EL (cell line): ENCODE measurements around the gene PYGB.

Source experiments
- DNase-seq: peaks from one replicate; pipeline ENCODE4 v3.0.0-alpha.2; 2016

PYGB gene

DNA sequence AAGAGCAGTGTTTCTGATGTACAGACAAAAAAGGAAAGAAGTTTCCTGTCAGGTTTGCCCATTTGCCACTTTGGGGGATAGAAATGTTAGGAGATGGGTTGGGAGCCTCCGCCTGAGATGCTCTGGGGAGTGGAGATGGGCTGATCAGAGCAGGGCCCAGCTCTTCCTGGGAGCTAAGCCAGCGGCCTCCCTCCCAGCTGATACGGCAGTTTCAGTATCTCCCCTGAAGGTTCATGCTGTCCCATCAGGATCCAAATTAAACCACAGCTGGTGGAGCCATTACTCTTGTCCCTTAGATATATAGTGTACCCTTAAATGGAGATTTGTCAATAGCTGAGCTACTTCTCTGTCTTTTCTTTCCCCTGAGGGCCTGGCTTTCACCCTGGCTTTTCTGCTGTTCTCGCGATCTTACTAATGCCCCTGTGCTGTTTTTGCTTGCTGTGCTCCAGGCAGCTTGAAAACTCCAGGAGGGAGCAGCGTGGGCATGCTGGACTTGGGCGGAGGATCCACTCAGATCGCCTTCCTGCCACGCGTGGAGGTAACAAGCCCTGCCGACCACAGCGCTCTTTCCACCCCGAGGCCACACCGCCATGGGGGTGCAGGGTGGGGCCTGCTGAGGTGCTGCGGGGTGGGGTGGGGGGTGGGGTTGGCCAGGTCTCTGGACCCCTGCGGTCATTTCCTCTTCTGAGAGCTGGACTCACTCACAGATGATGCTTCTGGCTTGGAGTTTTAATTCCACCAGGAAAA lies 31.5 kb upstream of the PYGB start:
- DNase-seq: no peak

DNA sequence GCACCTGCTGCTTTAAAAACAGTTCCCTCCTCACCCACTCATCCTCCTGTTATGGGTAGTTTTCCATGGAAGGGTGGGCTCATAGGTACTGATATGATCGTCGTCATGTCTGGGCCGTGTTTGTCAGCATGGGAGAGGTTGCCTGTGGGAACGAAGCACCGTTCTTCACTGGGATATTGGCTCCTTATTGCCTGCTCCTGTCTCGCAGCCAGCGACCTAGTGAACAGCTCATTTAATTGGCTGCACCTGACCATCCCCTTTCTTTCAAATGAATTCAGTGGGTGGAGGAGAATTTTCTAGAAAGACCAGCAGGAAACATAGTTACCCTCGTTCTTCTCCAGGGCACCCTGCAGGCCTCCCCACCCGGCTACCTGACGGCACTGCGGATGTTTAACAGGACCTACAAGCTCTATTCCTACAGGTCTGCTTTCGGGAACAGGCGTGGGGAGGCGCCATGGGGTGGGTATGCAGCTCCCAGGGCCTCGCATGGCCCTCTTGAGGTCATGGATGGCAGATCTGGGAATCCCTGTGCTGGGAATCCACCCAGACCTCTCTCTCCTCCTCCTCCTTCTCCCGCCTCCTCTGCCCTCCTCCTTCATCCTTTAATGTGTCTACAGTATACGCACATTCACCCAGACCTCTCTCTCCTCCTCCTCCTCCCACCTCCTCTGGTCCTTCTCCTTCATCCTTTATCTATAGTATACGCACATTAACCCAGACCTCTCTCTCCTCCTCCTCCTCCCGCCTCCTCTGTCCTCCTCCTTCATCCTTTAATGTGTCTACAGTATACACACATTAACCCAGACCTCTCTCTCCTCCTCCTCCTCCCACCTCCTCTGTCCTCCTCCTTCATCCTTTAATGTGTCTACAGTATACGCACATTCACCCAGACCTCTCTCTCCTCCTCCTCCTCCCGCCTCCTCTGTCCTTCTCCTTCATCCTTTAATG lies 30.4 kb upstream of the PYGB start:
- DNase-seq: no peak

- no peak for DNase-seq
These were observed 29.8 kb upstream of the PYGB start for GRCh38 chr20:25218109-25218486.

DNA sequence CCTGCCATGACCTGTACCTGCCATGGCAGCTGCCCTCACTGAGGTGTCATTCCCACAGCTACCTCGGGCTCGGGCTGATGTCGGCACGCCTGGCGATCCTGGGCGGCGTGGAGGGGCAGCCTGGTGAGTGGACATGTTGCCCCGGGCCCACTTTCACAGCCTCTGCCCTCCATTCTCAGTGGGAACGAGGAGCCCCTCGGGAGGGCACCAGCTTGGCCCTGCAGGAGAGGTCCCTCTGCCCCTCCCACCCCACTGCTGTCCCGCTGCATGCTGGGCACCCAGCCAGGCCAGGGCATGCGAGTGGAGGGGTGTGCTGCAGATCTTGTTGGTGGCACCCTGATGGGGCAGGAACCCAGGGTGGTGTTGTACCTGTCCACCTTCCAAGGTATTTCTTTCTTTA lies 29.4 kb upstream of the PYGB start:
- DNase-seq: no peak

- DNase-seq: no peak
These were observed 28.5 kb upstream of the PYGB start for GRCh38 chr20:25219365-25219764.

DNA sequence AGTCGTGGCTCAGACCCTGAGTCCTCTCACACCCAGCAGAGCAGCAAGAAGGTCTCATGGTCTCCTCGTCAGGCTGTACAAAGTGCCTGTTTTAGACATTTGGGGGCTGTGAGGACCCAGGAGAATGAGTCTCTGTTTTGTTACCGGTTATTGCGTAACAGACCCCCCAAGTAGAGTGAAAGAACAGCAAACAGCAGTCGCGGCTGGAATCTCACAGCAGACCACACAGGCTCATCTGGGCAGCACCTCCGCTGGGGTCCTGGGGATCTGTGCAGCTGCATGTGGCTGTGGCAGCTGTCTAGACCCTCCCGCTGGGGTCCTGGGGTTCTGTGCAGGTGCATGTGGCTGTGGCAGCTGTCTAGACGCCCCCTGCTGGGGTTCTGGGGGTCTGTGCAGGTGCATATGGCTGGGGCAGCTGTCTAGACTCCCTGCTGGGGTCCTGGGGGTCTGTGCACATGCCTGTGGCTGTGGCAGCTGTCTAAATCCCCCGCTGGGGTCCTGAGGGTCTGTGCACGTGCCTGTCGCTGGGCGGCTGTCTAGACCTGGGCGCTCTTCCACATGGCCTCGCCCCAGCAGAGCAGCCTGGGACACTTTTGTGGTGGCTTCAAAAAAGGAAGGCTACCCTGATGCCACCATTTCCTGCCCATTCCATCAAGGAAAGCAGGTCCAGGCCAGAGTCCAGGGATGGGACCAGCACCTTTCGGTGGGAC lies 27.7 kb upstream of the PYGB start:
- no peak for DNase-seq

DNA sequence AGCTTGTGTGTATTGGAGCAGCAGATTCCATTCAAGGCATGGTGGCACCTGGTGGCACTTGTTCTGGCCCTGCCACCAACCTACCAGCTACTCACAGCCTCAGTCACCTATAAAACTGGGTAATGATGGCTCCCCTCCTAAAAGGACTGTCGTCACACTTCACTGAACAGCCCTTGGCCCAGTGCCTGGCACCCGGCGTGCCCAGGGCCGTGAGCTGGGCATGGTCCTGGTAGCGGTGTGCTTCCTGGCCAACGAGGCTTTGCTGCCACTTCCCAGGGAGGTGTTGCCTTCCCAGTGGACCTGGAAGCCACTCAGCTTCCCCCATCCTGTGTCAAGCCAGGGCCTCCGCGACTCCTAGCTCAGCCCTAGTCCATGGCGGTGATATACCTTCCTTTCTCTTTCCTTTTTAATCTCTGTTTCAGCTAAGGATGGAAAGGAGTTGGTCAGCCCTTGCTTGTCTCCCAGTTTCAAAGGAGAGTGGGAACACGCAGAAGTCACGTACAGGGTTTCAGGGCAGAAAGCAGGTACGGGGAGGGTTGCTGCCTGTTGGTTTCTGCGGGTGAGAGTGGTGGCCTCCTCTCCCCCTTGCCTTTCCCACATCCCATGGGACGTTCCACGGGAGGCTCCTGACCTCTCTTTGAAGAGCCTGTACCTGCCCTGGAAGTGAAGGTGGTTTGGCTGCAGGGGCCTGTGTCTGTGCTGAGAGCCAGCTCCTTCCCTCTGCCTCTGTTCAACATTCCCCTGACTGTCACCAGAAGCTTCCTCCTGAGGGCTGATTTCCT lies 26.9 kb upstream of the PYGB start:
- no peak for DNase-seq

DNA sequence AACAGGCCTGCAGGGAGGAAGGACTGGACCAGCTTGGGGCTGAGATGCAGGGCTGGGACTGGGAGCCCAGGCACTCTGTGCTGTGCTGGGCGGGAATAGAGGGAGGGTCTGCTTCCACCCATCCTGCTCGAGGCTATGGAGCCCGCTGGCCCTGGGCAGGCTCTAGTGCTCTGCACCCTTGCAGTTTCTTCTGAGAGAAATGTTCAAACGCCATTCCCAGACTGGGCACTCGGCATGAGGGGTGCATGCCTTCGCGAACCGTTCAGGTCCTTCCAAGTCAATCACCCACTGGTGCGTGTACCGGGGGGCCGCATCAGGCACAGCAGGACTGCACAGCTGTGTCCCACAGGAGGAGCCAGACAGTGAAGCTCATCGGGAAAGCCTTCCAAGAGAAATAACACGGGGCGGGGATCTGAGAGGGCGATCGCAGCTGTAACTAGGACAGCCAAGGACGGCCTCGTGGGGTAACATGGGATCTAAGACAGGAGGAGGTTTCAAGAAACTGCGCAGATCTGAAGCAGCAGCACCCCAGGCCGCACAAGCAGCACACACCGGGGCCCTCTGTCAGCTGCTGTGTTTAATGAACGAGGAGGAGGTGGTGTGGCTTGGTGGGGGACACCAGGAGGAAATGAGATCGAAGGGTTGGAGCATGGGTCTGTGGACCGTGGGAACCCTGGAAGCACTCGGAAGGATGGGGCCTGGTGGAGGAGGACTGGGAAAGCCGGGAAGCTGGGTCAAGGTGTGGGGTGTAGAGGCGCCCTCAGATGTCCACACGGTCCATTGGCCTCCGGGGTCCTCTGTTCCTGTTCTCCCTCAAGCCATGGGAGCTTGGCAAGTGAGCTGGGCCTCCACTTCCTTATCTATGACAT lies 26.1 kb upstream of the PYGB start:
- no peak for DNase-seq

- DNase-seq: no peak
These were observed 25.3 kb upstream of the PYGB start for GRCh38 chr20:25222461-25223178.

DNA sequence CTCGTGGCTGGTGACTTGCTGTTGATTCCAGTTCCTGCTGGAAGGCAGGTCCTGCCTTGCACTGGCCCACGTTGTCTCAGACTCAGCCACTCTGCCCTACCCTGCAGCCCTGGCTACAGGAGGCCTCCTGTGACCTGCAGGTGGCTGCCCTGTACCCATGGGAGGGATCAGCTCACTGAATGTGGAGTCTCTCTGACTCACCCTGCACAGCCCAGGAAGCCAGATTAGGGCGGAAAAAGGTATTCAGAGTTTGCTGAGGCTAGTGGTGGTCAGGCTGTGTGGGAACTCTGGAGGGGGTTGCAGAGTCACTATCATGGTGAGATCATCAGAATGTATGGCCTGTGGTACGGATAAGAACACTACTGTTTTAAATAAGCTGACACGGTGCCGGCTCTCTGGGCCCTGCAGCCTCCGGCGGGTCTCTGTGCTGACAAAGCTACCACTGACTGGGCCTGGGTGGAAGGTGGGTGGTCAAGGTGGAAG lies 24.7 kb upstream of the PYGB start:
- peak; percentile 98 for DNase-seq

DNA sequence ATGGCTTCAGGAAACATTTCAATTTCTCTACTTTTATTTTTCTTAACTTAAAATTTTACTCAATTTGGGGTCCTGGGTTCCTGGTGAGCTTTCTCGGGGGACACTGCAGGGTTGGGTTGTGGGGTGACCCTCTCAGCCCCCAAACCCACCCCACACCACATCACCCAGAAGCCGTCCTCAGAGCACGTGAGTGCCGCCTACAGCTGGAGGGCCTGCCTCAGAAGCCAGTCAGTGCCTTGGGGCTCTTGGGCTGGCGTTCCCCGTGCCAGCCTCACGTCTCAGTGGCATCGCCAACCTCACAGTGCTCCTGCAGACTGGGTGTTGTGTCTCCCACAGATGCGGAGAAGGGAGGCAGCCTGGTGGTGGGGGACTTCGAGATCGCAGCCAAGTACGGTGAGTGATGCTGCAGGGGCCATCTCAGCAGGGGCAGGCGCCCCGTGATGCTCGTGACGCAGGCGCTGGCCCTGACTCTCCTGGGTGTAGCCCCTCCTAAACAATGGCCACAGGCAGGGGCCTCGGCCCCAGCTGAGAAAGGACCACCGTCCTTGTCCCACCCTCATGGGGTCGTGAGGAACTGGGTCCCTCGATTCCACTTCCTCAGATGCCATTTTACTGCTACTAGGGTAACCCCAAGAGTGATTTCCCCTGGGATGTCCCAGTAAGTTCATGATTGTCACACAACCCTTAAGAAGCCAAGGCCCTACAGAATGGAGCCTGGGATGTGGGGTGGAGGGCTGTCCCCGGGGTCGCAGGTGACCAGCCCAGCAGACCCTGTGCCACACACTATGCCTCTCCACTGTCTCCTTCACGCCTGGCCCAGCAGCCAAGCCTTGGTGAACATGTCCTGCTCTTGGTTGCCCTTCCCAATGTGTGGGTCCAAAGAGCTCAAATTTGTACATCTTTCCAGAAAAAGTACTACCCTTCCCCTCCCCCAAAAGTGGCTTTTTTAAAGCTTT lies 23.8 kb upstream of the PYGB start:
- DNase-seq: no peak

DNA sequence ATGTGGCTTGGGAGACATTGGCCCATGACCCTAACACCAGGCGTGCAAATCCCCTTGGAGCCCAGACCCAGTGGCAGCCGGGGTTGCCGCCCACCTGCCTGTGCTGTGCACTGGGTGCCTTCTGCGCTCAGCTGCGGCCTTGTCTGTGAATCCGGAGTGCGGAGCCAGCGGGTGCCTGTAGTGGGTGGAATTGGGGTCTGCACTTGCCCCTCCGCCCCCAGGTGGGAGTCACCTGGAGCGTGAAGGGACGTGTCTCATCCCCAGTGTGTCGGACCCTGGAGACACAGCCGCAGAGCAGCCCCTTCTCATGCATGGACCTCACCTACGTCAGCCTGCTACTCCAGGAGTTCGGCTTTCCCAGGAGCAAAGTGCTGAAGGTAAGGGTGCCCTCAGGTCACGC lies 22.9 kb upstream of the PYGB start:
- no peak for DNase-seq

DNA sequence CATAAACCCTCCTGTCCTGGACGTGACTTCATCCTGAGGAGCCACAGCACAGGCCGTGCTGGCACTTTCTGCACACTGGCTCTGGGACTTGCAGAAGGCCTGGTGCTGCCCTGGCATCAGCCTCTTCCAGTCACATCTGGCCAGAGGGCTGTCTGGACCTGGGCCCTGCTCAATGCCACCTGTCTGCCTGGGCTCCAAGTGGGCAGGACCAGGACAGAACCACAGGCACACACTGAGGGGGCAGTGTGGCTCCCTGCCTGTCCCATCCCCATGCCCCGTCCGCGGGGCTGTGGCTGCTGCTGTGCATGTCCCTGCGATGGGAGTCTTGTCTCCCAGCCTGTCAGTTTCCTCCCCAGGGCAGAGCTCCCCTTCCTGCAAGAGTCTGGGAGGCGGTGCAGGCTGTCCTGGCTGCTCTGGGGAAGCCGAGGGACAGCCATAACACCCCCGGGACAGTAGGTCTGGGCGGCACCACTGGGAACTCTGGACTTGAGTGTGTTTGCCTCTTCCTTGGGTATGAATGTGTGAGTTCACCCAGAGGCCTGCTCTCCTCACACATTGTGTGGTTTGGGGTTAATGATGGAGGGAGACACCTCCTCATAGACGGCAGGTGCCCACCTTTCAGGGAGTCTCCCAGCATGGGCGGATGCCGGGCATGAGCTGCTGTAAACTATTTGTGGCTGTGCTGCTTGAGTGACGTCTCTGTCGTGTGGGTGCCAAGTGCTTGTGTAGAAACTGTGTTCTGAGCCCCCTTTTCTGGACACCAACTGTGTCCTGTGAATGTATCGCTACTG lies 22.0 kb upstream of the PYGB start:
- DNase-seq: no peak

DNA sequence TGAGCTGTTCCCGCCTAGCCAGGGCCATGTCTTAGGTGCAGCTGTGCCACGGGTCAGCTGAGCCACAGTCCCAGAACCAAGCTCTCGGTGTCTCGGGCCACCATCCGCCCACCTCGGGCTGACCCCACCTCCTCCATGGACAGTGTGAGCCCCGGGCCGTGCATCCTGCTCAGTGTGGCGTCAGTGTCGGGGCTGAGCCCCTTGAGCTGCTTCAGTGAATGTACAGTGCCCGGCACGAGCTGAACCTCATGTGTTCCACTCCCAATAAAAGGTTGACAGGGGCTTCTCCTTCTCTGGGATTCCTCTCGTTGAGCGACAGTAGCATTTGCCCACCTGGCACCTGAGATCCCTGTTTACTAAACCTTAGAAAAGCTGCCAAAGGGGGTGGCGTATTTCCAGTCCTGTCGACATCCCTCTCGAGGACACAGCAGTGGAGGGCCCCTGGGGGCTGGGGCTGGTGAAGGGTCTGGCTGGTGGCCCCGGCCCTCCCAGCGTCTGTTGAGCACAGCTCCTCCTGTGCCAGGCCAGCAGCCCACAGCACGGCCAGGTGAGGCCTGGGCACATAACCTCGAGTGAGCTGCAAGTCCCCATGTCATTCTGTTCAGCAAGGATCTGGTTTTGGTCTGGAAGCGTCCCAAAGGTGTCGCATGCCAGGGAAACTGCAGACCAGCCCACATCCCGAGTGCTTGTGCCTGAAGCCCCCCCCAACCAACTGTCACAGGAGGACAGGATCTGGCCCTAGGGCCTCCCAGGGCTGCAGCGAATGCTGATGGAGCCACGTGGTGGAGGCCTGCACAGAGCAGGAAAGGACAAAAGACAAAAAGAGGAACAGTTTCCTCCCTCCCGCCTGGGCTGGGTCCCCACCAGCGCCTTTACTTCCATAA lies 21.2 kb upstream of the PYGB start:
- no peak for DNase-seq

GRCh38 chr20:25227317-25227831 lies 20.5 kb upstream of the PYGB start:
- DNase-seq: peak; percentile 81

- no peak for DNase-seq
These were observed 18.3 kb upstream of the PYGB start for GRCh38 chr20:25229486-25230165.
